Ovary (tissue), 3 donors: ENCODE results near the gene FAM184A.

Experiments used
- EP300 ChIP-seq: sonication (generic); formaldehyde crosslinking; IDR thresholded peaks from one replicate; pipeline ENCODE4 v1.6.1; 2017; ENCODE audit warnings: antibody characterized with exemption
- POLR2A ChIP-seq: fragments of 450-650 bp; IDR thresholded peaks from one replicate; pipeline ENCODE4 v1.6.1; 2017; ENCODE audit warnings: antibody characterized with exemption, mild to moderate bottlenecking, moderate library complexity
- TF ChIP-seq, protein P1 (sequence below), 3 donors: fragments of 450-650 bp in 2 of 3; fragments of 200-600 bp in 1 of 3; IDR thresholded peaks; one replicate each; pipeline versions ENCODE4 v1.5.1 to v1.8.0; 2016 to 2022; ENCODE audit warnings: antibody characterized with exemption in 3 of 3, mild to moderate bottlenecking in 1 of 3
- donor health status: DM: no; HTN: no; CAD: no.

DNA sequence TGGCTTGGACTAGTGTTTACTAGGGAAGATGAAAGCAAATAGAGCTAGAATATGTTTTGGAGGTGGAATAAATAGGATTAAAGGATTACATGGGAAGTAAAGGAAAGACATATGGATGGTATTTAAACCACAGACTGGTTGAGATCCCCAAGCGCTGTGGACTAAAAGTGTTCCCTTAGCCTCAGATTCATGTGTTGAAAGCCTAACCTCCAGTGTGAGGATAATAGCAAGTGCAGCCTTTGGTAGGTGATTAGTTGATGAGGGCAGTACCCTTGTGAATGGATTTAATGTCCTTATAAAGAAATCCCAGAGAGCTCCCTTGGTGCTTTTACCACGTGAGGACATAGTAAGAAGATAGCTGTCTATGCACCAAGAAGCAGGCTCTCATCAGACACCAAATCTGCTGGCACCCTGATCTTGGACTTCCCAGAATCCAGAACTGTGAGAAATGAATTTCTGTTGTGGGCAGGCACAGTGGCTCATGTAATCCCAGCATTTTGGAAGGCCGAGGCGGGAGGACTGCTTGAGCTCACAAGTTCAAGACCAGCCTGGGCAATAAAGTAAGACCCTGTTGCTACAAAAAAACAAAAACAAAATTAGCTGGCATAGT lies 86.2 kb downstream of the FAM184A start:
- TF ChIP-seq, protein P1, sequence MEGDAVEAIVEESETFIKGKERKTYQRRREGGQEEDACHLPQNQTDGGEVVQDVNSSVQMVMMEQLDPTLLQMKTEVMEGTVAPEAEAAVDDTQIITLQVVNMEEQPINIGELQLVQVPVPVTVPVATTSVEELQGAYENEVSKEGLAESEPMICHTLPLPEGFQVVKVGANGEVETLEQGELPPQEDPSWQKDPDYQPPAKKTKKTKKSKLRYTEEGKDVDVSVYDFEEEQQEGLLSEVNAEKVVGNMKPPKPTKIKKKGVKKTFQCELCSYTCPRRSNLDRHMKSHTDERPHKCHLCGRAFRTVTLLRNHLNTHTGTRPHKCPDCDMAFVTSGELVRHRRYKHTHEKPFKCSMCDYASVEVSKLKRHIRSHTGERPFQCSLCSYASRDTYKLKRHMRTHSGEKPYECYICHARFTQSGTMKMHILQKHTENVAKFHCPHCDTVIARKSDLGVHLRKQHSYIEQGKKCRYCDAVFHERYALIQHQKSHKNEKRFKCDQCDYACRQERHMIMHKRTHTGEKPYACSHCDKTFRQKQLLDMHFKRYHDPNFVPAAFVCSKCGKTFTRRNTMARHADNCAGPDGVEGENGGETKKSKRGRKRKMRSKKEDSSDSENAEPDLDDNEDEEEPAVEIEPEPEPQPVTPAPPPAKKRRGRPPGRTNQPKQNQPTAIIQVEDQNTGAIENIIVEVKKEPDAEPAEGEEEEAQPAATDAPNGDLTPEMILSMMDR (IDR thresholded peaks at IDR 0.05) = no peak
- TF ChIP-seq POLR2A (no peak), EP300 (no peak)
